HG03354 (cell line): ENCODE measurements around the gene GATD1.

ENCODE experiments used
- ATAC-seq: cut with Tn5 transposase; IDR thresholded peaks from one replicate; pipeline ENCODE4 v1.9.1; 2021; ENCODE audit warnings: mild to moderate bottlenecking; ENCODE audit not compliant: unreplicated experiment, poor library complexity, severe bottlenecking

The GATD1 gene

GRCh38 chr11:813456-814096, 36.3 kb upstream of the GATD1 start:
- no peak for ATAC-seq

- no peak for ATAC-seq
These were observed 35.8 kb upstream of the GATD1 start for GRCh38 chr11:813072-813455.

- no peak for ATAC-seq
These were observed 35.1 kb upstream of the GATD1 start for GRCh38 chr11:812390-812789.

GRCh38 chr11:811446-812245, 34.4 kb upstream of the GATD1 start:
- no peak for ATAC-seq

- peak; percentile 20 for ATAC-seq
These were observed 32.8 kb upstream of the GATD1 start for GRCh38 chr11:810040-810567.

GRCh38 chr11:809287-810039, 32.2 kb upstream of the GATD1 start, which contains the start of gene RPLP2:
TSS of gene RPLP2 (plus strand) at chr11:809967. CDS start at chr11:810235, 268 bp downstream.
- ATAC-seq, result peak; percentile 77

GRCh38 chr11:808427-809286, 31.4 kb upstream of the GATD1 start:
- ATAC-seq, result peak; percentile 1

- ATAC-seq, result no peak
These were observed 27.3 kb upstream of the GATD1 start for GRCh38 chr11:804599-804964.

GRCh38 chr11:803770-804598, 26.7 kb upstream of the GATD1 start:
- no peak for ATAC-seq

- ATAC-seq, result no peak
These were observed 26.1 kb upstream of the GATD1 start for GRCh38 chr11:803467-803742.

GRCh38 chr11:802693-803466, 25.6 kb upstream of the GATD1 start:
- ATAC-seq, result no peak

- ATAC-seq, result no peak
These were observed 24.8 kb upstream of the GATD1 start for GRCh38 chr11:802018-802617.

GRCh38 chr11:801097-801780, 24.0 kb upstream of the GATD1 start:
- no peak for ATAC-seq

- no peak for ATAC-seq
These were observed 23.2 kb upstream of the GATD1 start for GRCh38 chr11:800473-800872.

GRCh38 chr11:799641-800316, 22.5 kb upstream of the GATD1 start:
- ATAC-seq, result no peak

- peak; percentile 69 for ATAC-seq
These were observed 20.9 kb upstream of the GATD1 start, which contains the start of gene SLC25A22 for GRCh38 chr11:798093-798713. TSS of gene SLC25A22 (minus strand) at chr11:798281. CDS start at chr11:795006, 3,275 bp downstream.
